ENCODE measurements around the gene WDR93. TPM values are rescaled to one million over a fixed set of nuclear protein-coding genes. Genes with fewer than 3 reads are reported as not detected.

WDR93 gene
- total RNA-seq = under 1 TPM in 2 of 4 donors, not detected in 2; 0.21 to 0.39 TPM

DNA sequence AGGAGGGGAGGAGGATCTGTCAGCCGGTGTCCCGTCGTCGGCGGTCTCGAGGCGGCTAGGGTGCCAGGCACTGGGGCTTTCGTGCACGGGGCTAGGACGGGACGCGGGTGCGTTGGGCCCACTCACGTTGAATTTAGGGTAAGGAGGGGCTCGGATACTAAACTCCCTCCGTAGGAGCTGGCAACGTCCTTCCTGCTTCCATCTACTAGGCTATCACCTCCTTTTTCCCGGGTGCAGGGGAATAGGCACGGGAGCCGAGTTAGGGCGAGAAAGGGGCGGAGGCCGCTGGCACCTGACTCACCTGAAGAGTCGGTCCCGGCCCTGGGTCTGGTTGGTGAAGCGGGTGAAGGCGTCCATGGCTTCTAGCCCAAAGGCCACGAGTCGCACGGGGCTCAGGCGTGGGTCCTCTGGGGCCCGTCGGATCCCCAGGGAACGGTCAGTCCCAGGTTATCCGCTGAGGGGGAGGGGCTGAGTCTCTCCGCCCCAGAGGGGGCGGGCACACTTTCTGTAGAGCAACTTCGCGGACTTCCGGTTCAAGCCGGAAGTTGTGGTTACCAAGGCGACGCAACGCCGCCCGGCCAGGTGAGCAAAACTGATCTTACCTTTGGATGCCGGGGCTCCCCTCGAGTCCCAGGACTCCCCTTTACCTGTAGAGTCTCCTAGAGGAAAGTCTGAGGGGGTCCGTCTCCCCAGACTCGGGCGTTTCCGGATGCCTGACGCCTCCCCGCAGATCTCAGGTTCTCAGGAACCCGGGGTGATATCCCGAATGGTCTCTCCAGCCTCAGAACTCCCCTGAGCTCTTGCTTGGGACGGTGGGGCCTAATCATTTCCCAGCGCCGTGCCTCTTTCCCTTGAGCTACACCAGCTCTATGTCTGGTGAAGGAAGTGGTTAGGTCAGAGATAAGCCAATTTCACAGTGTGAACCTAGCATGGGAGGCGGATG is at the start of gene WDR93, which contains the start of gene PEX11A:
TSS of gene WDR93 (plus strand) at position 536 of the 943 bp plus-strand sequence. CDS start 10,936 bp downstream, outside the sequence.
TSS of gene PEX11A (minus strand) at position 479 of the 943 bp plus-strand sequence. CDS start at position 357, 122 bp downstream.
- WGBS, 2 donors = 2% methylated on average over 38 to 49 of the region's 60 CpGs
- no peaks in the 10 kb centered on the region for H3K9me3 ChIP-seq
- no peaks in the 10 kb centered on the region for H3K27me3 ChIP-seq
- H3K36me3 ChIP-seq = peaks cover 0 to 1% (median 0%) of the 10 kb centered on the region in 3 donors
- TF ChIP-seq POLR2A (IDR thresholded peaks at IDR 0.05) (no peak), EP300 (IDR thresholded peaks at IDR 0.05) (peak in 1 of 2 donors; percentile 68)
- peak within 1 kb of the TSS in 2 of 4 donors; percentile 57 to 73 for H3K27ac ChIP-seq
- peak in 1 of 2 donors; percentile 60 for DNase-seq (ENCODE audit: low spot score in 2 of 2)
- peaks cover 0 to 18% (median 2%) of the 10 kb centered on the region in 4 donors for H3K4me1 ChIP-seq
- H3K4me3 ChIP-seq = peak within 1 kb of the TSS; percentile 59 to 82 (median 74)

DNA sequence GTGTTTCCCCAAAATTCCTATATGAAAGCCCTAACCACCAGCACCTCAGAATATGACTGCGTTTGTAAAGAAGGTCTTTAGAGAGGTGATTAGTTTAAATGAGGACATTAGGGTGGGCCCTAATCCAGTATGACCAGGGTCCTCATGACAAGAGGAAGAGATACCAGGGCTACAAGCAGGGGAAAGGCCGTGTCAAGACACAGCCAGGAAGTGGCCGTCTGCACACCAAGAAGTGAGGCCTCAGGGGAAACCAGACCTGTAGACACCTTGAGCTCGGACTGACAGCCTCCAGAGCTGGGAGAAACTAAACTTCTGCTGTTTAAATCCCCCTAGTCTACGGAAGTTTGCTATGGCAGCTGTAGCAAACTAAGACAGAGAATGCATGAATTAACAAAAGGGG is 49.6 kb upstream of the WDR93 start:
- no peaks in the 10 kb centered on the region for H3K9me3 ChIP-seq
- no peak for DNase-seq (ENCODE audit: low spot score in 2 of 2)
- 75 to 81% methylated on average over 5 of the region's 5 CpGs for WGBS, 2 donors
- no peaks in the 10 kb centered on the region for H3K4me1 ChIP-seq
- H3K27ac ChIP-seq = no peak overlapping the region
- H3K4me3 ChIP-seq = no peak overlapping the region
- peaks cover 0 to 36% (median 0%) of the 10 kb centered on the region in 3 donors for H3K36me3 ChIP-seq
- TF ChIP-seq, protein P1, sequence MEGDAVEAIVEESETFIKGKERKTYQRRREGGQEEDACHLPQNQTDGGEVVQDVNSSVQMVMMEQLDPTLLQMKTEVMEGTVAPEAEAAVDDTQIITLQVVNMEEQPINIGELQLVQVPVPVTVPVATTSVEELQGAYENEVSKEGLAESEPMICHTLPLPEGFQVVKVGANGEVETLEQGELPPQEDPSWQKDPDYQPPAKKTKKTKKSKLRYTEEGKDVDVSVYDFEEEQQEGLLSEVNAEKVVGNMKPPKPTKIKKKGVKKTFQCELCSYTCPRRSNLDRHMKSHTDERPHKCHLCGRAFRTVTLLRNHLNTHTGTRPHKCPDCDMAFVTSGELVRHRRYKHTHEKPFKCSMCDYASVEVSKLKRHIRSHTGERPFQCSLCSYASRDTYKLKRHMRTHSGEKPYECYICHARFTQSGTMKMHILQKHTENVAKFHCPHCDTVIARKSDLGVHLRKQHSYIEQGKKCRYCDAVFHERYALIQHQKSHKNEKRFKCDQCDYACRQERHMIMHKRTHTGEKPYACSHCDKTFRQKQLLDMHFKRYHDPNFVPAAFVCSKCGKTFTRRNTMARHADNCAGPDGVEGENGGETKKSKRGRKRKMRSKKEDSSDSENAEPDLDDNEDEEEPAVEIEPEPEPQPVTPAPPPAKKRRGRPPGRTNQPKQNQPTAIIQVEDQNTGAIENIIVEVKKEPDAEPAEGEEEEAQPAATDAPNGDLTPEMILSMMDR (IDR thresholded peaks at IDR 0.05) = no peak
- TF ChIP-seq POLR2A (IDR thresholded peaks at IDR 0.05) = no peak
- TF ChIP-seq EP300 (IDR thresholded peaks at IDR 0.05) = no peak
- no peaks in the 10 kb centered on the region for H3K27me3 ChIP-seq

DNA sequence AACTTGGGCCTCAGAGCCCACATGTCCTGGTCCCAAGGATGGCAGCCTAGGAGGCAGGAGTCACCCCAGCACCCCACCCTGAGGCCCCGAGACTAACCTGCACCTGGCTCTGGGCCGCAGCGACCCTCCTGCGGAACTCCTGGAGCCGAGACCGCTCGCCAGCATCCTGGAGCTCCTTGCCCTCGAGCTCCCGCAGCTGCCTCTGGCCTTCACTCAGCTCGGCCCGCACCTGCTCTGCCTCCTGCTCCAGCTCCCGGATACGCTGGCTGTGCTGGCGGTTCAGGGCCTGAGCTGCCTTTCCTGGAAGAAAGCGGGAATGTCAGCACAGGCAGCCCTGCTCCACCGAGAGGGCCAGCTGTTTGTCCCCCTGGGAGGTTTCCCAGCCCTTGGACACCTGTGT is 48.5 kb upstream of the WDR93 start:
- peaks cover 0 to 39% (median 0%) of the 10 kb centered on the region in 3 donors for H3K36me3 ChIP-seq
- H3K27me3 ChIP-seq = no peaks in the 10 kb centered on the region
- TF ChIP-seq, protein P1 (IDR thresholded peaks at IDR 0.05) = no peak
- TF ChIP-seq POLR2A (IDR thresholded peaks at IDR 0.05) = no peak
- no peak for TF ChIP-seq EP300 (IDR thresholded peaks at IDR 0.05)
- no peaks in the 10 kb centered on the region for H3K9me3 ChIP-seq
- no peak overlapping the region for H3K4me3 ChIP-seq
- H3K27ac ChIP-seq = no peak overlapping the region
- peaks cover 0 to 4% (median 0%) of the 10 kb centered on the region in 4 donors for H3K4me1 ChIP-seq
- no peak for DNase-seq (ENCODE audit: low spot score in 2 of 2)
- WGBS, 2 donors = 90 to 95% methylated on average over 13 to 16 of the region's 16 CpGs

DNA sequence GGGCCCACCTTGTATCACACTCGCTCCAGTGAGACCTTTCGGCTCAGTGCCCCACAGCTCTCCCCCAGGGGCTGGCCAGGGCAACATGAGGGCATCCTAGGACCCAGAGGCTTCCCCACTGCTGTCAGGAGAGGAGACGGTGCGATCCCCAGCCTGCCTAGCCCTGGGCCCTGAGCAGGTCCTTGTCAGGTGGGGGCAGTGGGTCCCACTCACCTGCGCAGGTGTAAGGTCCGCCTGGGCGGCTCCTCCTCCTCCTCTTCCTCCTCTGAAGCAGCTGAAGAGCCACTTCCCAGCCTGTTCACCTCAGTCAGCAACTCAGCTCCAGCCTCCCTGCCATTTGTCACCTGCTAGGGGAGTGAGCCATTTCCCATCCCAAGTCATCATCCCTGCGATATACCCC is 44.9 kb upstream of the WDR93 start:
- H3K4me1 ChIP-seq = peaks cover 0 to 8% (median 0%) of the 10 kb centered on the region in 4 donors
- TF ChIP-seq POLR2A (IDR thresholded peaks at IDR 0.05) (no peak), EP300 (IDR thresholded peaks at IDR 0.05) (no peak)
- TF ChIP-seq, protein P1 (IDR thresholded peaks at IDR 0.05) = no peak
- DNase-seq (ENCODE audit: low spot score in 2 of 2) = no peak
- H3K36me3 ChIP-seq = peaks cover 0 to 50% (median 0%) of the 10 kb centered on the region in 3 donors
- H3K27ac ChIP-seq = no peak overlapping the region
- no peaks in the 10 kb centered on the region for H3K9me3 ChIP-seq
- no peak overlapping the region for H3K4me3 ChIP-seq
- 92% methylated on average over 5 to 8 of the region's 8 CpGs for WGBS, 2 donors
- no peaks in the 10 kb centered on the region for H3K27me3 ChIP-seq

DNA sequence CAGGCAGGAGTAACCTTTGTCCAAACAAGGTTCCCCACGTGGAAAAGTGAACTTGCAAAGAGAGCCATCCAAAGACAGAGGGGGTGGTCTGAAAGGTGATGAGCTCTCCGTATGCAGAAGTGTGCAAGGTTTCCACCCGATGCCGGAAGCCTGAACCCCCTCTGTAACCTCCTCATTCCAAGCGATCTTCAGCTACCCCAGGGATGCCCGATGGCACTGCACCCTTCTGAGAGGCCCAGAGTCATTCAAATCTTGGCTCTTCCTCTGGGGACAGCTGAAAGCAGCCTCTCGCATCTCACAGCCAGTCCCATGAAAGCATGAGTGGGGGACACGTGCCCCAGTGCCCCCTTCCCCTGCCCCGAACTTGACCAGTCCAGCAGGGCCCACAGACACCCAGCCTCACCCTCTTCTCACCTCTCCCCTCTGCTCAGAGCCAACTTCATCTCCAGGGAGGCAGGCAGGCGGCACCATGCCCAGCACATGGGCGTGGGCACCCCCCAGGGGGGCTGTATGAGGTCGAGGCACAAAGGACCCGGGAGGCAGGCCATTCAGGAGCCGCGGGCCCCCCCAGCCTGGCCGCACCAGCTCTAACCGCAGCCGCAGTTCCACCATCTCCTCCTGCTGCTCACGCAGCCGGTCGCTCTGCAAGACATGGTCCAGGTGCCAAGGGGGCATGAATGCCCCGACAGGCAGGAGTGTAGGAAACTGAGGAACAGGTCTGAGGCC is 44.0 kb upstream of the WDR93 start:
- TF ChIP-seq, protein P1 (IDR thresholded peaks at IDR 0.05) = no peak
- TF ChIP-seq POLR2A (IDR thresholded peaks at IDR 0.05) (no peak), EP300 (IDR thresholded peaks at IDR 0.05) (no peak)
- no peaks in the 10 kb centered on the region for H3K27me3 ChIP-seq
- DNase-seq (ENCODE audit: low spot score in 2 of 2) = no peak
- peaks cover 0 to 8% (median 0%) of the 10 kb centered on the region in 4 donors for H3K4me1 ChIP-seq
- H3K27ac ChIP-seq = no peak overlapping the region
- 82 to 89% methylated on average over 18 to 21 of the region's 22 CpGs for WGBS, 2 donors
- H3K4me3 ChIP-seq = no peak overlapping the region
- peaks cover 0 to 41% (median 0%) of the 10 kb centered on the region in 3 donors for H3K36me3 ChIP-seq
- H3K9me3 ChIP-seq = no peaks in the 10 kb centered on the region
